HG03135 (cell line): ENCODE measurements around the gene SCRN2.

Experiments
- ATAC-seq: cut with Tn5 transposase; IDR thresholded peaks from one replicate; pipeline ENCODE4 v1.9.1; 2021; ENCODE audit warnings: mild to moderate bottlenecking, moderate library complexity; ENCODE audit not compliant: unreplicated experiment

Gene SCRN2

GRCh38 chr17:47822785-47823184 lies 18.3 kb downstream of the SCRN2 start:
- ATAC-seq = no peak

DNA sequence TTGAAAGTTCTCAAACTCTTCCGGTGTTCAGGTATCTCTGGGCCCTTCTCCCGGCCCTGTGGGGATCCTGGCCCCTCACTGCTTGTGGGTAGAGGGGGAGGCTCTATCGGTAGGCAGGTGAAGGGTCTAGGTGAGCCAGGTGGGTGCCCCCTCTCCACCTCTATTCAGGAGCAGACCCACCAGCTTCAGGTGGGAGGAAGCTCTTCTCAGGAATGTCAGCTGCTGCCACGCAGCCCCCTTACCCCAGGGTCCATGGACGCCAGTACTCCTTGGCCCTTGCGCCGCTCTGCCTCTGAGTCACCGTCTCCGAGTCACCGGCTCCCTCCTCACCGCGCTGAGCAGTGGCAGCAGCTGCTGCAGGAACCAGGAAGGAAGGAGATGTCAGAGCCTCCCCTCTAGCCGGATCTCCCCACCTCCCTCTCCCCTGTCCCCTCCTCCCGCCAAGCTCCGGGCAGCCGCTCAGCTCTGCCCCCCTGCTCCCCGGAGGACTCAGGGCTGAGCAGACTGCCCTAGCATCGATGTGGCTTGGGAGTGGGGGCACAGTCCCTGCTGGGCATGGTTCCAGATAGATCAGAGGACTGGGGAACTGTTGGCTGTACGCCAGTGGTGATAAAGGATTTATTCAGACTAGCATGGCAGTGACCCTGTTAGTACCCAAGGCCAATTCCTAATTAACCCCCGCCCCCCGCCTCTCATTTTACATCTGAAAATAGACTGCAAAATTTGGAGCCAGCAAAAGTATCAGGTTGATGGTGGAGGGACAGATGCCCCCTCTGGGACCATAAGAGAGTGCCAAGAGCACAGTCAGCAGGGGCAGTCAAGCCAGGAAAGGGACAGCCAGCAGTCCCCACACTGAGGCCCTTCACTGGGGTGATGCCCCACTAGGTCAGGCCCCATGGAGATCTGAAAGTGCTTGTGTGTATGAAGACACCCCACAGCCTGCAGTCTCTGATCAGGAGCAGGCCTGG lies 19.4 kb downstream of the SCRN2 start, which contains the start of gene OSBPL7:
Gene OSBPL7 (minus strand): TSS at position 371 of the 968 bp plus-strand sequence. CDS start 1,516 bp downstream, outside the sequence.
- ATAC-seq = peak; percentile 75

DNA sequence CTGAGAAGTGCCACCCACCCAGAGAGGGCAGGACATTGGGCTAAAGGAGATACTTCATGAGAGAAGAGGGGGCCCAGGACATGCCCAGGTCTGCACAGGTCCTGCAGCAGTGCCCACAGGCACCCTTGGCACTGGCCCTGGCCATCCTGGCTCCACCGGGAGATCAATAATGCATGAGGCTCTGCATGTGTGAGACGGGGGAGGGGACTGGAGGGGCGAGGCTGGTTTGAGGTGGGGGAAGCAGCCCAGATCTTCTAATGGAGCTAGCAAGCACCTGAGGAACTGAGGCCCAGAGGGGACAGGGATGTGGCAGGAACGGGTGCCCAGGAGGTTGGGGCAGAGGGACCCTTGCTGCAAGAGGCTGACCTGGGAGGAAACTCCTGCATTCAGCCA lies 20.0 kb downstream of the SCRN2 start:
- no peak for ATAC-seq

DNA sequence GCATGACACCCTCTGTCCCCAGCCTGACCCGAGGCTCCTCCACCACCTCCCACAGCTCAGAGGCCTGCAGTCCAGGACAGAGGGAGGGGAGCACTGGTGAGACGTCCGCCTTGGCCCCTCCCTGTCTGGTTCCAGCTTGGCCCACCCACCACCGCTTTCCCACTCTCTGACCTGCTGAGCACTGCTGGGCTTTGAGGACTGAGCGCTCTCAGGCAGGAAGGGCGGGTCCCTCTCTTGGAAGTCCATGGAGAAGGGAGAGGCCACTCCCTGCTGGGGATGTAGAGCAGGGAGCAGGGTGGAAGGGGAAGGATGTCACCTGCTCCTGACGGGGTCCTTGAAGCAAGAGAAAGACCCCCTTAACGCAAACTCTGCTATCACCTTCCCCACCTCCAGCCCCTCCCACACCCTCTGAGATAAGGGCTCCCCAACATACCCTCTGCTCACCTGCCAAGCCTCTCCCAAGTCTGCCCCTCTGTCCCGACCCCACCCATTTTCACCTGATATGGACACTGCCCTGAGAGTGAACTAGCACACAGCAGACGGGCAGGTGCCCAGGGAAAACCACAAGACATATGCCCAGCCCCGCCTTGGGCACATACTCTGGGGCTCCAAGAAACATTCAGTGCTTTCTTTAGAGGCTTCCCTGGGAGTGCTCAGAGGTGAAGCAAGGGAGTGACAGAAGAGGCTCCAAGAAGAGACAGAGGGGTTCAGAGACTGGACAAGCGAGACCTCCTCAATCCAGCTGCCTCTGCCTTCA lies 20.9 kb downstream of the SCRN2 start:
- ATAC-seq = no peak

DNA sequence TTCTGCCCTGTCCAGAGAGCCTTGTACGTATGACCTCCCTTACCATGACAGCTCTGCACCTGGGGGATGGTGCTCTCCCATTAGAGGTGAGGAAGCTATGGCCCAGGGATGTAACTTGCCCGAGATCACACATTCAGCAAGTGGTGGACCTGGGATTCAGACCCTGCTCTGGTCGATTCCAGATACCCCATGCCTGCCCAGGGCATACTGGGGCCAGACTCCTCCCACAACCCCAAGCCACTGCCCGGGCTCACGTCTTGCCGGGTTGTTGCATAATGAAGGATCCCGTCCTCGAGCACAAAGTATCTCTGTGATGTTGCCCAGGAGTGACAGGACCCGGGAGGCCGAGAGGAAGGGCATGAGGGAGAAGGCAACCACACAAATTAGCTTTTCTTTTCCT lies 21.6 kb downstream of the SCRN2 start:
- ATAC-seq = no peak

DNA sequence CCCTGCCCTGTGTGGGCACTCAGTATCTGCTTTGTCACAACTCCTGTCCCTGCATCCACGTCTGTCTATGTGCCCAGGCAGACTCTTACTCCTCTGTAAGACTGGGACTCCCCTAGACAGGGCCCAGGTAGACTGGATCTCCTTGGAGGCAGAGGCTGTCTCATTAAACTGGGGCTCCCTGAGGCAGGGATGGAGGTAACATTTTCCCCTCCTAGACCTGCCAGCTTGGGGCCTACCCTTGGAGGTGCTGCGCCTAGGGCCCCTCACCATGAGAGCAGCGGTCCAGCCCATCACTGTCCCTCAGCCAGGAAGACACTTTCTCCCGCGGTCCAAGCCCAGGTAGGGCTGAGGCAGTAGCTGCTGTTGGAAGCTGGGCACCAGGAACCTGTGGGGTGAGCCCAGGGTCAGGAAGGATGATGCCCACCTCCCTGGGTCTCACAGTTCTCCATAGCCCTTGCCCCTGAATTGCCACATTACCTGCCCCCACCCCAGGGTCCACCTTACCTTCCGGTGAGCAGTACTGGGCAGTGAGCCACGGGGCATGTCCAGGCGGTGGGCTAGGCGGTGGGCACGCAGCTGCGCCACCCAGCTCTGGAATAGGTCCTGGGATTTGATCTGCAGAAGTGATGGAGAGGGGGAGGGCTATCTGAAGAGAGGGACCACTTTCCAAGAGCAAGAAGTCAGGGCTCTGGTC lies 22.9 kb downstream of the SCRN2 start:
- no peak for ATAC-seq

DNA sequence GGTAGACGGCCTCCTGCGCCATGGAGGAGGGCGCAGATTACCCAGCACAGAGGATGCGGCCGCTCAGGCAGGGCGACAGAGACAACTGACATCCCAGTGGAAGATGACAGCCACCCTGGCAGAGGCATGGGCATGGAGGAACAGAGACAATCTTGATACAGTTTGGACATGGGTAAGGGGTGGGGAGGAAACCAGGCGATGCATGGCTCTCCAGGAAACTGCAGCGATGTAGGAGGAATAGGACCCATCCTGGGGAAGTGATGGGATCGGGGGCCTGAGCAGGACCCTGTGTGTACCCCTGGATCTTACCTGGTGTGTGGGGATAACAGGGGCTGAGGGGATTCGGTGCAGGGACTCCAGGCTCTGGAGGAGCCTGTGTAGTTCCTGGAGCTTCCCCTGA lies 24.1 kb downstream of the SCRN2 start:
- no peak for ATAC-seq

GRCh38 chr17:47816111-47816735 lies 24.9 kb downstream of the SCRN2 start:
- no peak for ATAC-seq

- no peak for ATAC-seq
Observed at GRCh38 chr17:47815106-47815918, 25.8 kb downstream of the SCRN2 start.

DNA sequence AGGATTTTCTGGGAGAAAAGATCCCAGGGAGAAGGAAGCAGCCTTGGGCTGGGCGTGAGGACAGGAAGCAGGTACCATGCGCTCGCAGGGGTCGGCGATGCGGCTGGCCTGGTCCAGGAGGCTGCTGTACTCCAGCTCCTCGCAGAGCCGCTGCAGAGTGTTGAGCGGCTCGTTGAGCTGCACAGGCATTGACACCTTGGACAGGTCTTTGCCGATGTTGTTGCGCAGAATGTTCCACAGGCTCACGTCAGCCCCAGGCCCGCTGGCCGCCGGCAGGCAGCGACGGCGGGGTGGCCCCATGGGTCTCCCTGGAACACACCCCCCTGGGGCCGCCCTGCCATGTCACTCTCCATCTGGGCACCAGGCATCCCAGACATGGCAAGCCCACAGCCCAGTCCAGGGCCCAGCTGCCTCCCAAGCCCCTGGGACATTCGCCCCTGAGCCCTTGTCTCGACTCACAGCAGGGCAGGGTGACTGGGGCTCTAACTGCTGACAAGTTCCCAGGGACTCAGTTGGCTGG lies 27.5 kb downstream of the SCRN2 start:
- no peak for ATAC-seq

DNA sequence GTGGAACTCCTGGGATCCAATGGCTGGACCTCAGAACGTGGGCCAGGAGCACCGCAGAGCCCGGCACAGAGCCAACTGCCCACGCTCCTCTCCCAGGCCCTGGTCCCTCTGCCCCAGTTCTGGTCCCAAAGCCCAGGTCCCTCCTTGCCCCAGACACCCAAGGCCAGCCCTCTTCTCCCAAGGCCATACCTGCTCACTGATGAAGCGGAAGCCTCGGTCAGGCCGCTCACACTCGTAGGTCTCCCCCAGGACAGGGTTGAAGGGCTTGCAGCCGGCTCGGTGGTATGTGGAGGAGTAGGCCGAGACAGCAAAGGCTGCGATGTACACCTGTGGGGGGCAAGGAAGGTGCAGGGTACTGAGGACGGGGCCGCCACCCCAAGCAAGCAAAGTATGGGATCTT lies 28.0 kb downstream of the SCRN2 start:
- no peak for ATAC-seq

- no peak for ATAC-seq
Observed at GRCh38 chr17:47812146-47812920, 28.7 kb downstream of the SCRN2 start.

GRCh38 chr17:47811709-47812108 lies 29.4 kb downstream of the SCRN2 start:
- ATAC-seq = no peak

DNA sequence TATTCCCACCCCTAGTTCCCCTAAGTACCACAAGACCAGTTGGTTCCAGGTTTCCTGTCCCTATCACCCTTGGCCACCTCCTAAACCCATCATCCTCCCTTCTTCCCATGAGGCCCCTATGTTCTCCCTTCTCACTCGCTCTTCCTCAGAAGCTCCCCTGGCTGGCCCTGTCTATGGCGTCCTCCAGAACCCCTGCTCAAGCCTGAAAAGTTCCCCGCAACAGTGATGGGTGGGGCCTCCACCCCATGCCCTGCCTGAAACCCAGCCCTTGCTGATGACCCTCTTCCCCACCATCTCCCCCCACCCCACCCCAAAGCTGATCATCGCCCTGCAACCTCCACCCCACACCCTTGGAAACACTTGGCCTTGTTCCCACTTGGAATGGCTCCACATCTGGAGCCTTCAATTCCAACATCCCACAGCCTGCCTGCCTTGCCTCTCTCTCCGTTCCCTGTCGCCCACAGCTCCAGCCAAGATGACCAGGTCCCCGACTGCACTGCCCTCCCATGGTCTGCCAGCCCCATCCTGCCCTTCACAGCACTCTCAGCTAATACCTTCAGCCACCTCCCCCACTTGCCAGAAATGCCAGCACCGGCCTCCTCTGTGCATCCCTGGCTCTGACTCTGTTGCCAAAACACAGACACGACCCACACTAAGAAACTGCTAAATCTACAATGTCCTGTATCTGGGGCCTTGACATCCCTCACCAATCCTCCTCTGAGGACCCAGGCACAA lies 30.0 kb downstream of the SCRN2 start:
- ATAC-seq = no peak

DNA sequence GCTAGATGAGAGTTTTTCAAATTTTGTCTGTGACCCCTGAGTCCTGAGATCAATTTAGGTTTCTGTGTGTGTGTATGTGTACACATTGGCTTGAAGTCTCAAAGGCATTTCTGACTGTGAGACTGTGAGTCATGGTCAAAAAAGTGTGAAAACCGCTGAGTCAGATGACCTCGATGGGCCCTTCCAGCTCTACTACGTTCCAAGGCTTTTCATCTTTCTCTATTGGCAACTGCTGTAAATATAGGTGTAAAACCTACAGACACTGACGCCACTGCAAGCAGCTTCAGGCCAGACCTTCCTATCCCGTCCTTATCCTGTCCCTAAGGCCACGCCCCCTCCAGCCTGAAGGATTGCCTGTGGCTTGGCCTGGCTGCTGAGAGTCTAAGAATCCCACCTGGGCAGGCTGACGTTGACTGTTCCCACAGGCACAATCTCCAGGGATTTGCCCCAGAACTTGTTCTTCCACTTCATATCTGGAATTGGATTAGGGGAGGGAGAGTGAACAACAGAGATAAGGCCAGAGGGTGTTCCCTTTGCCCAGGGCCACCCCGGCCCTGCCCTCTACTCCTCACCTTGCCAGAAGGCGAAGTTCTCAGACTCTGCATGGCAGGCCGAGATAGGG lies 30.8 kb downstream of the SCRN2 start:
- ATAC-seq = no peak

GRCh38 chr17:47808830-47809480 lies 32.1 kb downstream of the SCRN2 start:
- no peak for ATAC-seq
